Testis (tissue), 2 donors: Measurements from ENCODE around the gene TSHZ3.

Experiments
- POLR2A ChIP-seq: fragments of 450-650 bp; IDR thresholded peaks from one replicate; pipeline ENCODE4 v1.6.1; 2017; ENCODE audit warnings: antibody characterized with exemption, mild to moderate bottlenecking, moderate library complexity
- TF ChIP-seq, protein P1 (sequence below), 3 experiments: fragments of 450-650 bp in 2 of 3; fragments of 200-600 bp in 1 of 3; sonication (generic) in 1 of 3; IDR thresholded peaks; one replicate each; pipeline ENCODE4 v1.5.1; 2016 to 2019; ENCODE audit warnings: antibody characterized with exemption in 3 of 3, mild to moderate bottlenecking in 2 of 3, moderate library complexity in 1 of 3

DNA sequence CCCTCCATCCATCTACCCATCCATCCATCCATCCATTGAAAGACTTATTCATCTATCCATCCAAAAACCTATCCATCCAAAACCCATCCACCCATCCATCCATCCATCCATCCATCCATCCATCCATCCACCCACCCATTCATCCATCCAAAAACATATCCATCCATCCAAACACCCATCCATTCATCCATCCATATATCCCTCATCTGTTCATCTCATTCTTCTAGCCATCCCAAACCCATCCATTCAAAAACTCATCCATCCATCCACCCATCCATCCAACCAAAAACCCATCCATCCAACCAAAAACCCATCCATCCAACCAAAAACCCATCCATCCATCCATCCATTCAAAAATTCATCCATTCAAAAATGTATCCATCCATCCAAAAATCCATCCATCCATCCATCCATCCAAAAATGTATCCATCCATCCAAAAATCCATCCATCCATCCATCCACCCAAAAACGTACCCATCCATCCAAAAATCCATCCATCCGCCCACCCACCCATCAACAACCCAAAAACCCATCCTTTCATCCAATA is 56.5 kb downstream of the TSHZ3 start:
- TF ChIP-seq, protein P1, sequence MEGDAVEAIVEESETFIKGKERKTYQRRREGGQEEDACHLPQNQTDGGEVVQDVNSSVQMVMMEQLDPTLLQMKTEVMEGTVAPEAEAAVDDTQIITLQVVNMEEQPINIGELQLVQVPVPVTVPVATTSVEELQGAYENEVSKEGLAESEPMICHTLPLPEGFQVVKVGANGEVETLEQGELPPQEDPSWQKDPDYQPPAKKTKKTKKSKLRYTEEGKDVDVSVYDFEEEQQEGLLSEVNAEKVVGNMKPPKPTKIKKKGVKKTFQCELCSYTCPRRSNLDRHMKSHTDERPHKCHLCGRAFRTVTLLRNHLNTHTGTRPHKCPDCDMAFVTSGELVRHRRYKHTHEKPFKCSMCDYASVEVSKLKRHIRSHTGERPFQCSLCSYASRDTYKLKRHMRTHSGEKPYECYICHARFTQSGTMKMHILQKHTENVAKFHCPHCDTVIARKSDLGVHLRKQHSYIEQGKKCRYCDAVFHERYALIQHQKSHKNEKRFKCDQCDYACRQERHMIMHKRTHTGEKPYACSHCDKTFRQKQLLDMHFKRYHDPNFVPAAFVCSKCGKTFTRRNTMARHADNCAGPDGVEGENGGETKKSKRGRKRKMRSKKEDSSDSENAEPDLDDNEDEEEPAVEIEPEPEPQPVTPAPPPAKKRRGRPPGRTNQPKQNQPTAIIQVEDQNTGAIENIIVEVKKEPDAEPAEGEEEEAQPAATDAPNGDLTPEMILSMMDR (IDR thresholded peaks at IDR 0.05): no peak
- no peak for TF ChIP-seq POLR2A
